GM12878 (cell line): ENCODE results near the gene MST1. TPM values are rescaled to one million over a fixed set of nuclear protein-coding genes. Genes with fewer than 3 reads are reported as not detected.

Experiments used
- BCL3 ChIP-seq: IDR thresholded peaks from 2 replicates; pipeline ENCODE4 v1.6.1; 2011; ENCODE audit warnings: borderline replicate concordance, low read depth, mild to moderate bottlenecking, moderate library complexity, low read length; ENCODE audit not compliant: insufficient read depth, poor library complexity, severe bottlenecking
- CBX3 ChIP-seq: fragments of 200-600 bp; sonication (generic); IDR thresholded peaks from 2 replicates; pipeline ENCODE4 v1.6.1; 2016; ENCODE audit warnings: low read depth, borderline replicate concordance
- HDAC6 ChIP-seq: fragments of 200-600 bp; sonication (generic); IDR thresholded peaks from one replicate; pipeline ENCODE4 v1.8.0; 2017; ENCODE audit warnings: antibody characterized with exemption; ENCODE audit not compliant: unreplicated experiment
- IRF3 ChIP-seq: fragments of 450-650 bp; IDR thresholded peaks from 2 replicates; pipeline ENCODE4 v1.6.1; 2014; ENCODE audit warnings: mild to moderate bottlenecking
- JUND ChIP-seq: IDR thresholded peaks from 2 replicates; pipeline ENCODE4 v1.6.1; 2012; ENCODE audit warnings: low read depth, mild to moderate bottlenecking, low read length, improper control_type of control experiment, moderate library complexity
- MYC ChIP-seq: IDR thresholded peaks from 2 replicates; pipeline ENCODE4 v1.6.1; 2011; ENCODE audit warnings: mild to moderate bottlenecking, low read length, moderate library complexity, inconsistent platforms; ENCODE audit not compliant: insufficient read depth, insufficient replicate concordance, insufficient read length, severe bottlenecking
- NFIC ChIP-seq: IDR thresholded peaks from 2 replicates; pipeline ENCODE4 v1.6.1; 2012; ENCODE audit warnings: low read depth, mild to moderate bottlenecking, inconsistent platforms, low read length, moderate library complexity
- NFXL1 ChIP-seq: fragments of 450-650 bp; IDR thresholded peaks from 2 replicates; pipeline ENCODE4 v1.6.1; 2017; ENCODE audit warnings: antibody characterized with exemption, mild to moderate bottlenecking, borderline replicate concordance
- NRF1 ChIP-seq: conservative IDR thresholded peaks from 2 replicates; pipeline ENCODE4 v1.6.1; 2011; ENCODE audit warnings: mild to moderate bottlenecking, low read depth, low read length, improper control_type of control experiment
- PAX8 ChIP-seq: fragments of 450-650 bp; IDR thresholded peaks from 2 replicates; pipeline ENCODE4 v1.6.1; 2017; ENCODE audit warnings: mild to moderate bottlenecking, moderate library complexity
- POLR2AphosphoS5 ChIP-seq: IDR thresholded peaks from 2 replicates; pipeline ENCODE4 v1.6.1; 2011; ENCODE audit warnings: mild to moderate bottlenecking, low read length, inconsistent platforms
- RAD51 ChIP-seq: fragments of 450-650 bp; IDR thresholded peaks from 2 replicates; pipeline ENCODE4 v1.6.1; 2016; ENCODE audit warnings: moderate library complexity, mild to moderate bottlenecking, inconsistent platforms
- RB1 ChIP-seq: fragments of 450-650 bp; formaldehyde crosslinking; IDR thresholded peaks from 2 replicates; pipeline ENCODE4 v1.6.1; 2017; ENCODE audit warnings: mild to moderate bottlenecking, borderline replicate concordance
- RCOR1 ChIP-seq: conservative IDR thresholded peaks from 2 replicates; pipeline ENCODE4 v1.6.1; 2012; ENCODE audit warnings: low read depth, low read length, improper control_type of control experiment
- SMAD5 ChIP-seq: IDR thresholded peaks from 2 replicates; pipeline ENCODE4 v1.6.1; 2016; ENCODE audit warnings: antibody characterized with exemption, low read depth
- SRF ChIP-seq, 2 experiments: IDR thresholded peaks; 2 replicates each; pipeline ENCODE4 v1.6.1; 2011; ENCODE audit warnings: low read depth in 2 of 2, low read length in 2 of 2, mild to moderate bottlenecking in 1 of 2, moderate library complexity in 1 of 2
- TCF7 ChIP-seq: IDR thresholded peaks from 2 replicates; pipeline ENCODE4 v1.6.1; 2014; ENCODE audit warnings: antibody characterized with exemption, borderline replicate concordance
- ZBTB11 ChIP-seq: fragments of 450-650 bp; formaldehyde crosslinking; IDR thresholded peaks from 2 replicates; pipeline ENCODE4 v1.5.0; 2022; ENCODE audit warnings: mild to moderate bottlenecking, missing genetic modification characterization
- ZZZ3 ChIP-seq: IDR thresholded peaks from 2 replicates; pipeline ENCODE4 v1.6.1; 2011; ENCODE audit warnings: low read depth; ENCODE audit not compliant: control insufficient read depth, insufficient read length
- polyA plus RNA-seq, 11 experiments: library from polyadenylated mRNA; depleted of rRNA in 4 of 11; unstranded in 6 of 11; stranded (reverse) in 5 of 11; fragments of >200 nt; fragmentation: Nextera tagmentation in 4 of 11; fragmentation: Illumina TruSeq in 1 of 11; extraction: Ambion mirVana in 4 of 11; extraction: Trizol in 1 of 11; gene quantifications; 1 replicate in 1 of 11; 2 replicates in 10 of 11; pipeline versions ENCODE4 v1.2.1 to v1.2.3, GENCODE V29; 2011 to 2016; ENCODE audit warnings: inconsistent platforms in 2 of 11, missing spikeins in 2 of 11, low read depth in 1 of 11
- total RNA-seq, 4 experiments: library from RNA; depleted of rRNA in 3 of 4; stranded (reverse); fragments of >200 nt in 3 of 4; fragmentation: Illumina TruSeq in 1 of 4; extraction: Trizol in 1 of 4; gene quantifications; 2 replicates each; pipeline versions ENCODE4 v1.2.1 to v1.2.3, GENCODE V29; 2013 to 2021
- TF ChIP-seq, protein P1 (sequence below): fragments of 450-650 bp; IDR thresholded peaks from 2 replicates; pipeline ENCODE4 v1.6.1; 2016; ENCODE audit warnings: mild to moderate bottlenecking
- TF ChIP-seq, protein P2 (sequence below): fragments of 450-650 bp; IDR thresholded peaks from 2 replicates; pipeline ENCODE4 v1.6.1; 2016; ENCODE audit warnings: mild to moderate bottlenecking, moderate library complexity, borderline replicate concordance

MST1 gene
- total and polyA plus RNA-seq, 10 of the 15 experiments (the other 5 are each of a cell fraction or from before 2014, with no cell fraction given) = 1.2 to 25.5 (median 4.1) TPM

DNA sequence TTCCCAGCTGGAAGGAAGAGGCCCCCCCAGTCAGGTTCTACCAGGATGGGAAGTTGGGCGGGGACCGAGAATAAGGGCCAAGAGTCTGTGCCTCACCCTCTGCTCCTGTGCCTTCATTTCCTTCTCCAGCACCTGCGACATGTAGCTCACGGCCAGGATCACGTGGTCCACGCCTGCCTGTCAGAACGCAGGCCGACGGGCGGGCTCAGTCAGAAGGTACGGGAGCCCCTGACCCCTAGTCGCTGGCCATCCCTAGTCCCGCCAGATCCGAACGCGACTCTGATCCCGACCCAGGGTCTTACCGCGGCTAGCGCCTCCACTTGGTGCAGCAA lies 34.0 kb upstream of the MST1 start (continued):
- TF ChIP-seq, protein P1, sequence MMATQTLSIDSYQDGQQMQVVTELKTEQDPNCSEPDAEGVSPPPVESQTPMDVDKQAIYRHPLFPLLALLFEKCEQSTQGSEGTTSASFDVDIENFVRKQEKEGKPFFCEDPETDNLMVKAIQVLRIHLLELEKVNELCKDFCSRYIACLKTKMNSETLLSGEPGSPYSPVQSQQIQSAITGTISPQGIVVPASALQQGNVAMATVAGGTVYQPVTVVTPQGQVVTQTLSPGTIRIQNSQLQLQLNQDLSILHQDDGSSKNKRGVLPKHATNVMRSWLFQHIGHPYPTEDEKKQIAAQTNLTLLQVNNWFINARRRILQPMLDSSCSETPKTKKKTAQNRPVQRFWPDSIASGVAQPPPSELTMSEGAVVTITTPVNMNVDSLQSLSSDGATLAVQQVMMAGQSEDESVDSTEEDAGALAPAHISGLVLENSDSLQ = peak; percentile 81
- TF ChIP-seq RCOR1 (no peak), NFIC (no peak), NFXL1 (no peak), RAD51 (peak; percentile 94), JUND (no peak), BCL3 (no peak), TCF7 (no peak), MYC (no peak), PAX8 (no peak), IRF3 (no peak), SRF (IDR thresholded peaks at IDR 0.05; ENCODE audit: low read depth in 2 of 2, low read length in 2 of 2) (no peak), POLR2AphosphoS5 (peak; percentile 80; the same call in 1 of the 2 replicates), SMAD5 (no peak), CBX3 (no peak), NRF1 (no peak), RB1 (no peak), ZZZ3 (no peak), ZBTB11 (no peak), HDAC6 (no peak)
- TF ChIP-seq, protein P2, sequence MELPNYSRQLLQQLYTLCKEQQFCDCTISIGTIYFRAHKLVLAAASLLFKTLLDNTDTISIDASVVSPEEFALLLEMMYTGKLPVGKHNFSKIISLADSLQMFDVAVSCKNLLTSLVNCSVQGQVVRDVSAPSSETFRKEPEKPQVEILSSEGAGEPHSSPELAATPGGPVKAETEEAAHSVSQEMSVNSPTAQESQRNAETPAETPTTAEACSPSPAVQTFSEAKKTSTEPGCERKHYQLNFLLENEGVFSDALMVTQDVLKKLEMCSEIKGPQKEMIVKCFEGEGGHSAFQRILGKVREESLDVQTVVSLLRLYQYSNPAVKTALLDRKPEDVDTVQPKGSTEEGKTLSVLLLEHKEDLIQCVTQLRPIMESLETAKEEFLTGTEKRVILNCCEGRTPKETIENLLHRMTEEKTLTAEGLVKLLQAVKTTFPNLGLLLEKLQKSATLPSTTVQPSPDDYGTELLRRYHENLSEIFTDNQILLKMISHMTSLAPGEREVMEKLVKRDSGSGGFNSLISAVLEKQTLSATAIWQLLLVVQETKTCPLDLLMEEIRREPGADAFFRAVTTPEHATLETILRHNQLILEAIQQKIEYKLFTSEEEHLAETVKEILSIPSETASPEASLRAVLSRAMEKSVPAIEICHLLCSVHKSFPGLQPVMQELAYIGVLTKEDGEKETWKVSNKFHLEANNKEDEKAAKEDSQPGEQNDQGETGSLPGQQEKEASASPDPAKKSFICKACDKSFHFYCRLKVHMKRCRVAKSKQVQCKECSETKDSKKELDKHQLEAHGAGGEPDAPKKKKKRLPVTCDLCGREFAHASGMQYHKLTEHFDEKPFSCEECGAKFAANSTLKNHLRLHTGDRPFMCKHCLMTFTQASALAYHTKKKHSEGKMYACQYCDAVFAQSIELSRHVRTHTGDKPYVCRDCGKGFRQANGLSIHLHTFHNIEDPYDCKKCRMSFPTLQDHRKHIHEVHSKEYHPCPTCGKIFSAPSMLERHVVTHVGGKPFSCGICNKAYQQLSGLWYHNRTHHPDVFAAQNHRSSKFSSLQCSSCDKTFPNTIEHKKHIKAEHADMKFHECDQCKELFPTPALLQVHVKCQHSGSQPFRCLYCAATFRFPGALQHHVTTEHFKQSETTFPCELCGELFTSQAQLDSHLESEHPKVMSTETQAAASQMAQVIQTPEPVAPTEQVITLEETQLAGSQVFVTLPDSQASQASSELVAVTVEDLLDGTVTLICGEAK = no peak
